K562 (cell line): Measurements from ENCODE around the gene INPP5E. TPM values are rescaled to one million over a fixed set of nuclear protein-coding genes. Genes with fewer than 3 reads are reported as not detected.

ENCODE experiments used
- CHD1 ChIP-seq: fragments of 200-600 bp; sonication (generic); IDR thresholded peaks from one replicate; pipeline ENCODE4 v1.6.1; 2012; ENCODE audit warnings: mild to moderate bottlenecking, moderate library complexity, low read length, inconsistent platforms
- E2F3 ChIP-seq: fragments of 250-450 bp; sonication (Bioruptor Pico); IDR thresholded peaks from 2 replicates; pipeline ENCODE4 v1.4.0; 2020; ENCODE audit warnings: mild to moderate bottlenecking
- MED1 ChIP-seq: sonication (generic); formaldehyde crosslinking; IDR thresholded peaks from 2 replicates; pipeline ENCODE4 v1.8.1; 2023; ENCODE audit warnings: missing genetic modification reagents, borderline replicate concordance
- NR2C2 ChIP-seq, 2 experiments: fragments of 200-800 bp in 1 of 2; sonication (Bioruptor generic) in 1 of 2; sonication (generic) in 1 of 2; formaldehyde crosslinking in 1 of 2; IDR thresholded peaks; 2 replicates each; pipeline versions ENCODE4 v1.6.1 to v1.8.0; 2016 to 2022; ENCODE audit warnings: mild to moderate bottlenecking in 1 of 2, missing compliant biosample characterization in 1 of 2, missing genetic modification characterization in 1 of 2, missing genetic modification reagents in 1 of 2
- PRMT5 ChIP-seq: sonication (generic); formaldehyde crosslinking; IDR thresholded peaks from 2 replicates; pipeline ENCODE4 v1.5.0; 2020; ENCODE audit warnings: missing genetic modification reagents
- SAP30 ChIP-seq: fragments of 200-600 bp; sonication (generic); IDR thresholded peaks from 2 replicates; pipeline ENCODE4 v1.6.1; 2012; ENCODE audit warnings: borderline replicate concordance, low read depth, mild to moderate bottlenecking, moderate library complexity, low read length, control low read depth, inconsistent platforms; ENCODE audit not compliant: insufficient read depth, poor library complexity, severe bottlenecking
- ZNF780A ChIP-seq: fragments of 250-450 bp; sonication (Bioruptor Pico); IDR thresholded peaks from 2 replicates; pipeline ENCODE4 v1.5.0; 2021; ENCODE audit warnings: mild to moderate bottlenecking
- polyA plus RNA-seq, 8 experiments: library from polyadenylated mRNA; depleted of rRNA in 4 of 8; stranded (reverse) in 5 of 8; unstranded in 3 of 8; fragments of >200 nt; fragmentation: Nextera tagmentation in 2 of 8; fragmentation: Illumina TruSeq in 1 of 8; extraction: Ambion mirVana in 2 of 8; extraction: Trizol in 1 of 8; gene quantifications; 2 replicates each; pipeline versions ENCODE4 v1.2.1 to v1.2.3, GENCODE V29; 2011 to 2014; ENCODE audit warnings: inconsistent platforms in 1 of 8, missing spikeins in 1 of 8
- total RNA-seq, 7 experiments: library from RNA; depleted of rRNA in 6 of 7; stranded (reverse); fragments of >200 nt in 6 of 7; fragmentation: Illumina TruSeq in 2 of 7; extraction: Trizol in 2 of 7; gene quantifications; 2 replicates each; pipeline versions ENCODE4 v1.2.1 to v1.2.3, GENCODE V29; 2011 to 2021; ENCODE audit warnings: low replicate concordance in 1 of 7
- TF ChIP-seq, protein P1 (sequence below): fragments of 450-650 bp; conservative IDR thresholded peaks from 2 replicates; pipeline ENCODE4 v1.6.1; 2016; ENCODE audit warnings: missing genetic modification characterization, low read depth, mild to moderate bottlenecking, missing compliant biosample characterization, moderate library complexity
- TF ChIP-seq, protein P2 (sequence below): sonication (generic); formaldehyde crosslinking; IDR thresholded peaks from 2 replicates; pipeline ENCODE4 v1.8.0; 2022; ENCODE audit warnings: mild to moderate bottlenecking, missing genetic modification reagents
- TF ChIP-seq, protein P3 (sequence below): fragments of 450-650 bp; formaldehyde crosslinking; IDR thresholded peaks from 2 replicates; pipeline ENCODE4 v1.4.0; 2022; ENCODE audit warnings: missing genetic modification characterization

The INPP5E gene
- total and polyA plus RNA-seq, 9 of the 15 experiments (the other 6 are each of a cell fraction or from before 2014, with no cell fraction given), result 0.38 to 17.4 (median 4.9) TPM

DNA sequence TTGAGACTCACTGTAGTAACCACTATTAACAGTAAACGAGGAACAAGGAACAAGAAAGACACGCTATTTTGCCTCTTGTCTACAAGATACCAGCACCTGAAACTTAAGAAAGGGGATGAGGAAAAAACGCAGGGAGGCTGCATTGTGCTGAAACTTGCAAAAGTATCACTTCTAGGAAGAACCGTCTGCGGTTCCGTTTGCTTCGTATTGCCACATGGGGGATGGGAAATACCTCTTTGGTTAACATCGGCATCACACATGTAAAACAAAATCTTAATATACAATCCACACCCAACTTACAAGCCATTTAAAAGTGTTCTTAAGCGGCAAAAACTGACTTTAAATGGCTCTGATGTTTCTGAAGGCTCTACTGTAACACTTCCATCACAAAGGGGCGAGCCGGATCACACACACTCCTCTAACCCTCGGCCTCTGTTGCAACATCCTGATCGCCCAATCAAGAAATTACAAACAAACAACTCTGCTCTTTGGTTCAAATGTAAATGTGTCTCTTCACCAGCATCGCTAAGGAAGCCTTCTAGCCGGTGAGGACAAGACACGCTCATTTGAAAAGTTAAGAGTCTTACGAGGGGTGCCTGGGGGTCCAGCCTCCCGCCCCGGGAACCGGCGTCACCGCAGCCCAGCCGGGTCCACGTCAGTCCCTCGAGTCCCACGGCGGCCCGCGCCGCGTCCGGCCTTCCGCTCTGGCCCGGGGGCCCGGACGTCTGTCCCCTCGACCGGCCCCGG, 42.6 kb upstream of the INPP5E start (continued):
- TF ChIP-seq, protein P1, sequence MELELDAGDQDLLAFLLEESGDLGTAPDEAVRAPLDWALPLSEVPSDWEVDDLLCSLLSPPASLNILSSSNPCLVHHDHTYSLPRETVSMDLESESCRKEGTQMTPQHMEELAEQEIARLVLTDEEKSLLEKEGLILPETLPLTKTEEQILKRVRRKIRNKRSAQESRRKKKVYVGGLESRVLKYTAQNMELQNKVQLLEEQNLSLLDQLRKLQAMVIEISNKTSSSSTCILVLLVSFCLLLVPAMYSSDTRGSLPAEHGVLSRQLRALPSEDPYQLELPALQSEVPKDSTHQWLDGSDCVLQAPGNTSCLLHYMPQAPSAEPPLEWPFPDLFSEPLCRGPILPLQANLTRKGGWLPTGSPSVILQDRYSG (tag), result no peak
- TF ChIP-seq CHD1 (peak; percentile 95), PRMT5 (peak; percentile 41; the same call in 1 of the 2 replicates), NR2C2 (CRISPR knock-in tag; IDR thresholded peaks at IDR 0.05) (no peak), NR2C2 (tag; IDR thresholded peaks at IDR 0.05) (peak; percentile 53; the same call in 1 of the 2 replicates), ZNF780A (CRISPR knock-in tag) (0 out of 2 replicates have a peak, but pooled peaks have one; percentile 6), MED1 (CRISPR knock-in tag) (0 out of 2 replicates have a peak, but pooled peaks have one; percentile 24), E2F3 (CRISPR knock-in tag) (no peak), SAP30 (peak; percentile 77)
- TF ChIP-seq, protein P2, sequence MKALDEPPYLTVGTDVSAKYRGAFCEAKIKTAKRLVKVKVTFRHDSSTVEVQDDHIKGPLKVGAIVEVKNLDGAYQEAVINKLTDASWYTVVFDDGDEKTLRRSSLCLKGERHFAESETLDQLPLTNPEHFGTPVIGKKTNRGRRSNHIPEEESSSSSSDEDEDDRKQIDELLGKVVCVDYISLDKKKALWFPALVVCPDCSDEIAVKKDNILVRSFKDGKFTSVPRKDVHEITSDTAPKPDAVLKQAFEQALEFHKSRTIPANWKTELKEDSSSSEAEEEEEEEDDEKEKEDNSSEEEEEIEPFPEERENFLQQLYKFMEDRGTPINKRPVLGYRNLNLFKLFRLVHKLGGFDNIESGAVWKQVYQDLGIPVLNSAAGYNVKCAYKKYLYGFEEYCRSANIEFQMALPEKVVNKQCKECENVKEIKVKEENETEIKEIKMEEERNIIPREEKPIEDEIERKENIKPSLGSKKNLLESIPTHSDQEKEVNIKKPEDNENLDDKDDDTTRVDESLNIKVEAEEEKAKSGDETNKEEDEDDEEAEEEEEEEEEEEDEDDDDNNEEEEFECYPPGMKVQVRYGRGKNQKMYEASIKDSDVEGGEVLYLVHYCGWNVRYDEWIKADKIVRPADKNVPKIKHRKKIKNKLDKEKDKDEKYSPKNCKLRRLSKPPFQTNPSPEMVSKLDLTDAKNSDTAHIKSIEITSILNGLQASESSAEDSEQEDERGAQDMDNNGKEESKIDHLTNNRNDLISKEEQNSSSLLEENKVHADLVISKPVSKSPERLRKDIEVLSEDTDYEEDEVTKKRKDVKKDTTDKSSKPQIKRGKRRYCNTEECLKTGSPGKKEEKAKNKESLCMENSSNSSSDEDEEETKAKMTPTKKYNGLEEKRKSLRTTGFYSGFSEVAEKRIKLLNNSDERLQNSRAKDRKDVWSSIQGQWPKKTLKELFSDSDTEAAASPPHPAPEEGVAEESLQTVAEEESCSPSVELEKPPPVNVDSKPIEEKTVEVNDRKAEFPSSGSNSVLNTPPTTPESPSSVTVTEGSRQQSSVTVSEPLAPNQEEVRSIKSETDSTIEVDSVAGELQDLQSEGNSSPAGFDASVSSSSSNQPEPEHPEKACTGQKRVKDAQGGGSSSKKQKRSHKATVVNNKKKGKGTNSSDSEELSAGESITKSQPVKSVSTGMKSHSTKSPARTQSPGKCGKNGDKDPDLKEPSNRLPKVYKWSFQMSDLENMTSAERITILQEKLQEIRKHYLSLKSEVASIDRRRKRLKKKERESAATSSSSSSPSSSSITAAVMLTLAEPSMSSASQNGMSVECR (CRISPR knock-in tag), result 0 out of 2 replicates have a peak, but pooled peaks have one; percentile 48
- TF ChIP-seq, protein P3, sequence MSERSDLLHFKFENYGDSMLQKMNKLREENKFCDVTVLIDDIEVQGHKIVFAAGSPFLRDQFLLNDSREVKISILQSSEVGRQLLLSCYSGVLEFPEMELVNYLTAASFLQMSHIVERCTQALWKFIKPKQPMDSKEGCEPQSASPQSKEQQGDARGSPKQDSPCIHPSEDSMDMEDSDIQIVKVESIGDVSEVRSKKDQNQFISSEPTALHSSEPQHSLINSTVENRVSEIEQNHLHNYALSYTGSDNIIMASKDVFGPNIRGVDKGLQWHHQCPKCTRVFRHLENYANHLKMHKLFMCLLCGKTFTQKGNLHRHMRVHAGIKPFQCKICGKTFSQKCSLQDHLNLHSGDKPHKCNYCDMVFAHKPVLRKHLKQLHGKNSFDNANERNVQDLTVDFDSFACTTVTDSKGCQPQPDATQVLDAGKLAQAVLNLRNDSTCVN, result no peak
